SU-DHL-6 (cell line): ENCODE results near the gene ATP13A3.
"Not testable (repeated sequence)": the region's sequence is repeated elsewhere in the genome, so short reads cannot be mapped to it uniquely, and the experiment has no call there.

Experiments used
- H2AFZ ChIP-seq: fragments of 200-600 bp; sonication (generic); 2 replicates; pipeline ENCODE4 v1.6.1; 2014; ENCODE audit warnings: low read depth, mild to moderate bottlenecking, moderate library complexity, mixed read lengths, antibody characterized with exemption, low read length; ENCODE audit not compliant: severe bottlenecking
- H3F3A ChIP-seq: fragments of 200-600 bp; shearing (Covaris generic); 2 replicates; pipeline ENCODE4 v1.6.0; 2016; ENCODE audit warnings: antibody characterized with exemption, mild to moderate bottlenecking; ENCODE audit not compliant: insufficient read depth
- H3K27ac ChIP-seq: fragments of 200-600 bp; sonication (generic); 2 replicates; pipeline ENCODE4 v1.5.1; 2016; ENCODE audit warnings: low read depth, mild to moderate bottlenecking, low read length, moderate library complexity, mixed read lengths
- H3K27me3 ChIP-seq: fragments of 200-600 bp; sonication (generic), shearing (Covaris generic); 2 replicates; pipeline ENCODE4 v1.6.0; 2014; ENCODE audit warnings: mild to moderate bottlenecking, low read length
- H3K36me3 ChIP-seq: fragments of 200-600 bp; sonication (generic); 2 replicates; pipeline ENCODE4 v1.6.1; 2014; ENCODE audit warnings: mild to moderate bottlenecking, low read length, mixed read lengths
- H3K4me2 ChIP-seq: fragments of 300-600, 200-600 bp; shearing (Covaris generic), sonication (generic); 2 replicates; pipeline ENCODE4 v1.6.0; 2014; ENCODE audit warnings: low read length, low read depth, mild to moderate bottlenecking; ENCODE audit not compliant: poor library complexity, severe bottlenecking
- H3K4me3 ChIP-seq: fragments of 200-600 bp; sonication (generic); 2 replicates; pipeline ENCODE4 v1.5.1; 2014; ENCODE audit warnings: antibody characterized with exemption, low read length, mild to moderate bottlenecking, mixed read lengths; ENCODE audit not compliant: insufficient read depth, poor library complexity, severe bottlenecking
- H3K79me2 ChIP-seq: fragments of 200-600 bp; sonication (generic); 2 replicates; pipeline ENCODE4 v1.6.1; 2014; ENCODE audit warnings: mild to moderate bottlenecking, low read length, moderate library complexity; ENCODE audit not compliant: insufficient read depth
- H3K9ac ChIP-seq: fragments of 200-600 bp; sonication (generic); 2 replicates; pipeline ENCODE4 v1.7.0; 2014; ENCODE audit warnings: mild to moderate bottlenecking, low read length
- H3K9me2 ChIP-seq: fragments of 200-600 bp; sonication (generic); replicated peaks from 2 replicates; pipeline ENCODE4 v1.6.1; 2014; ENCODE audit warnings: low read length; ENCODE audit not compliant: insufficient read depth
- H3K9me3 ChIP-seq: fragments of 200-600 bp; sonication (generic); 2 replicates; pipeline ENCODE4 v1.6.1; 2014; ENCODE audit warnings: low read length, mixed read lengths; ENCODE audit not compliant: insufficient read depth
- H4K20me1 ChIP-seq: fragments of 200-600 bp; sonication (generic); 2 replicates; pipeline ENCODE4 v1.6.1; 2014; ENCODE audit warnings: low read depth, mild to moderate bottlenecking, antibody characterized with exemption, low read length, moderate library complexity, mixed read lengths
- EZH2phosphoT487 ChIP-seq: fragments of 200-600 bp; sonication (generic), shearing (Covaris generic); conservative IDR thresholded peaks from 2 replicates; pipeline ENCODE4 v1.6.1; 2018; ENCODE audit warnings: mild to moderate bottlenecking, antibody characterized with exemption, low read length, moderate library complexity, mixed read lengths
- TF ChIP-seq, protein P1 (sequence below): fragments of 200-600 bp; sonication (generic); IDR thresholded peaks from one replicate; pipeline ENCODE4 v1.5.1; 2017; ENCODE audit warnings: antibody characterized with exemption, mild to moderate bottlenecking, low read length, moderate library complexity; ENCODE audit not compliant: insufficient read depth, poor library complexity, severe bottlenecking

ATP13A3 gene

DNA sequence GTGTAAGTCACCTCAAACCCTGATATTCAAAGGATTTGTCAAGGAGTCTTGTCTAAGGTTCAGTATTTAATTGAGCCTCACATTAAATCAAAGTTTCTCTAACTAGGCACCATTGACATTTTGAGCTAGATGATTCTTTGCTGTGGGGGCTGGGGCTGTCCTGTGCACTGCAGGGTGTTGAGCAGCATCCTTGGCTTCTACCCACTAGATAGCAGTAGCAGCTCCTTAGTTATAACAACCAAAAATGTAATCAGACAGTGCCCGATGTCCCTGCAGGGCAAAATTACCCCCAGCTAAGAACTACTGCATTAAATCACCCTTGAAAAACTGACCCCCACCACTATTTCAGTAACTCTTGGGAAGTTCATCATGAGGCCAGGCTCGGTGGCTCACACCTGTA, 17.3 kb upstream of the ATP13A3 start:
- Histone ChIP-seq H3F3A (no peaks in the 10 kb centered on the region), H3K9ac (no peak overlapping the region), H4K20me1 (no peaks in the 10 kb centered on the region), H3K27ac (no peak overlapping the region), H2AFZ (no peak overlapping the region), H3K9me3 (no peaks in the 10 kb centered on the region), H3K4me3 (no peak overlapping the region), H3K79me2 (no peaks in the 10 kb centered on the region), H3K4me2 (no peak overlapping the region), H3K27me3 (no peaks in the 10 kb centered on the region), H3K9me2 (no peaks in the 10 kb centered on the region), H3K36me3 (no peaks in the 10 kb centered on the region)
- no peak for TF ChIP-seq EZH2phosphoT487
- TF ChIP-seq, protein P1, sequence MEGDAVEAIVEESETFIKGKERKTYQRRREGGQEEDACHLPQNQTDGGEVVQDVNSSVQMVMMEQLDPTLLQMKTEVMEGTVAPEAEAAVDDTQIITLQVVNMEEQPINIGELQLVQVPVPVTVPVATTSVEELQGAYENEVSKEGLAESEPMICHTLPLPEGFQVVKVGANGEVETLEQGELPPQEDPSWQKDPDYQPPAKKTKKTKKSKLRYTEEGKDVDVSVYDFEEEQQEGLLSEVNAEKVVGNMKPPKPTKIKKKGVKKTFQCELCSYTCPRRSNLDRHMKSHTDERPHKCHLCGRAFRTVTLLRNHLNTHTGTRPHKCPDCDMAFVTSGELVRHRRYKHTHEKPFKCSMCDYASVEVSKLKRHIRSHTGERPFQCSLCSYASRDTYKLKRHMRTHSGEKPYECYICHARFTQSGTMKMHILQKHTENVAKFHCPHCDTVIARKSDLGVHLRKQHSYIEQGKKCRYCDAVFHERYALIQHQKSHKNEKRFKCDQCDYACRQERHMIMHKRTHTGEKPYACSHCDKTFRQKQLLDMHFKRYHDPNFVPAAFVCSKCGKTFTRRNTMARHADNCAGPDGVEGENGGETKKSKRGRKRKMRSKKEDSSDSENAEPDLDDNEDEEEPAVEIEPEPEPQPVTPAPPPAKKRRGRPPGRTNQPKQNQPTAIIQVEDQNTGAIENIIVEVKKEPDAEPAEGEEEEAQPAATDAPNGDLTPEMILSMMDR: no peak

DNA sequence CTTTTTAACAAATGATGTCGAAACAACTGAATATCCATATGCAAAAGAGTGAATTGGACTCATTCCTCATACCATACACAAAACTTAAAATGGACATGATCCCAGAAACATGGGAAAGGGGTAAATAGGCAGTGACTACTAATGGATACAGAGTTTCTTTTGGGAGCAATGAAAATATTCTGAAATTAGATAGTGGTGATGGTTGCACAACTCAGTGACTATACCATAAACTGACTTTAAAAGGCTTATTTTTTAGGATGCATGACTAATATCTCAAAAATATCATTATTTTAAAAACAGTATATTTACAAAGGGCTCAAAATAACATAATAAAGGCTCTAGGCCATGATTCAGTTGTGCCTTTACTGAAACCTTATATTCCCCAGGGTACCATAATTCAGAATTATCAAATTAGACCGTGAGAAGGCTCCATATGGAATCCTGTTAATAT, 16.3 kb upstream of the ATP13A3 start:
- H3K9me2 ChIP-seq: no peaks in the 10 kb centered on the region
- H3K9ac ChIP-seq: no peak overlapping the region
- TF ChIP-seq EZH2phosphoT487: no peak
- TF ChIP-seq, protein P1: no peak
- H3K36me3 ChIP-seq: no peaks in the 10 kb centered on the region
- H3K79me2 ChIP-seq: no peaks in the 10 kb centered on the region
- no peak overlapping the region for H2AFZ ChIP-seq
- no peaks in the 10 kb centered on the region for H3K9me3 ChIP-seq
- H4K20me1 ChIP-seq: no peaks in the 10 kb centered on the region
- H3K27ac ChIP-seq: no peak overlapping the region
- no peaks in the 10 kb centered on the region for H3K27me3 ChIP-seq
- H3K4me2 ChIP-seq: no peak overlapping the region
- H3K4me3 ChIP-seq: no peak overlapping the region
- H3F3A ChIP-seq: no peaks in the 10 kb centered on the region

DNA sequence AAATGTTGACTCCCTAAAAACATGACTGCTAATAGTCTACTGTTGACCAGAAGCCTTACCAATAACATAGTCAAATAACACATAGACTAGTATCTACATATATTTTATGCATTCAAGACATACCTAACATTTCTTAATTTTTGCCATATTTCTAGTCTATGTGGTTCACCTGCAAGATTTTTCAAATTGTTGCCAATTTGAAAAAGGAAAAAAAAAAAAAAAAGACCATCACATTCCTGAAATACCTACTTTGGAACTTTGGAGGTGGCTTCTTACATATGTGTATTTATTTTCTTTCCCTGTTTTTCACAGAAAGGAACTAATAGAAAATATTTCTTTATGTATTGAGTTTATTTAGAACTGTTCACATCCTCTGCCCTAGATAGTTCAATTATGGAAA, 13.4 kb upstream of the ATP13A3 start:
- Histone ChIP-seq H3K4me2 (no peak overlapping the region), H3K9ac (no peak overlapping the region), H3F3A (no peaks in the 10 kb centered on the region), H3K9me2 (no peaks in the 10 kb centered on the region), H3K9me3 (no peaks in the 10 kb centered on the region), H3K36me3 (no peaks in the 10 kb centered on the region), H3K4me3 (no peak overlapping the region), H3K27ac (no peak overlapping the region), H2AFZ (no peak overlapping the region), H3K27me3 (no peaks in the 10 kb centered on the region), H4K20me1 (no peaks in the 10 kb centered on the region), H3K79me2 (no peaks in the 10 kb centered on the region)
- TF ChIP-seq EZH2phosphoT487: no peak
- TF ChIP-seq, protein P1: no peak

- not testable (repeated sequence) for H3F3A ChIP-seq
Observed at GRCh38 chr3:194499516-194499915, 12.7 kb upstream of the ATP13A3 start.

More at GRCh38 chr3:194499516-194499915, 12.7 kb upstream of the ATP13A3 start:
- H3K9ac ChIP-seq, H2AFZ ChIP-seq, H3K9me3 ChIP-seq, H3K9me2 ChIP-seq, H3K79me2 ChIP-seq, H3K36me3 ChIP-seq, H3K4me3 ChIP-seq, H3K27me3 ChIP-seq, H3K4me2 ChIP-seq, H4K20me1 ChIP-seq, H3K27ac ChIP-seq: not testable (repeated sequence)
